H1 (cell line): ENCODE results near the gene RNF214. TPM values are rescaled to one million over a fixed set of nuclear protein-coding genes. Genes with fewer than 3 reads are reported as not detected.

Experiments
- CTCF ChIA-PET: fragments of 300-600 bp; sonication (Branson Sonifier 250); formaldehyde crosslinking; loops from one replicate; lab custom pipeline; 2021; ENCODE audit not compliant: partially characterized antibody; lab: Charles Lee
- POLR2A ChIA-PET: fragments of 300-600 bp; sonication (Branson Sonifier 250); formaldehyde crosslinking; loops from one replicate; lab custom pipeline; 2021; ENCODE audit warnings: inconsistent platforms; ENCODE audit not compliant: partially characterized antibody; lab: Charles Lee
- DNase-seq, 2 experiments: peaks; one replicate each; pipeline versions ENCODE4 v3.0.0 to v3.0.0-alpha.2; 2010 to 2022; ENCODE audit warnings: low spot score in 2 of 2, low read depth in 1 of 2, mixed read lengths in 1 of 2
- FAIRE-seq: peaks from 2 replicates; lab custom pipeline; 2011; peaks lifted over from hg19 to GRCh38; lab: Jason Lieb, UNC
- H2AFZ ChIP-seq: 2 replicates; pipeline ENCODE4 v1.8.1; 2012; ENCODE audit warnings: low read length, inconsistent platforms
- H2AK5ac ChIP-seq: 2 replicates; pipeline ENCODE4 v1.6.1; 2013; ENCODE audit warnings: low read depth, low read length
- H2BK120ac ChIP-seq: replicated peaks from 2 replicates; pipeline ENCODE3; 2013; ENCODE audit warnings: low read depth, low read length, inconsistent platforms
- H2BK12ac ChIP-seq: 2 replicates; pipeline ENCODE4 v1.6.1; 2013; ENCODE audit warnings: low read depth, low read length
- H2BK15ac ChIP-seq: 2 replicates; pipeline ENCODE4 v1.6.1; 2013; ENCODE audit warnings: low read length
- H2BK20ac ChIP-seq: 2 replicates; pipeline ENCODE4 v1.6.1; 2013; ENCODE audit warnings: low read length
- H2BK5ac ChIP-seq: 2 replicates; pipeline ENCODE4 v1.6.1; 2013; ENCODE audit warnings: low read depth, low read length
- H3K14ac ChIP-seq: 2 replicates; pipeline ENCODE4 v1.6.1; 2013; ENCODE audit warnings: inconsistent platforms; ENCODE audit not compliant: insufficient read length
- H3K18ac ChIP-seq: 2 replicates; pipeline ENCODE4 v1.6.1; 2013; ENCODE audit warnings: low read length; ENCODE audit errors: extremely low read depth
- H3K23ac ChIP-seq: 2 replicates; pipeline ENCODE4 v1.6.1; 2013; ENCODE audit warnings: inconsistent platforms; ENCODE audit not compliant: insufficient read length
- H3K23me2 ChIP-seq: 2 replicates; pipeline ENCODE4 v1.6.1; 2013; ENCODE audit warnings: low read depth, low read length
- H3K27ac ChIP-seq: 2 replicates; pipeline ENCODE4 v1.6.1; 2011; ENCODE audit warnings: low read depth, low read length, inconsistent platforms
- H3K27me3 ChIP-seq, 4 experiments: replicated peaks in 1 of 4; 1 replicate in 1 of 4; 2 replicates in 3 of 4; pipeline versions ENCODE4 v1.6.1 to v1.8.1; 2011 to 2013; ENCODE audit warnings: low read length in 3 of 4, mild to moderate bottlenecking in 3 of 4, inconsistent platforms in 2 of 4, mixed read lengths in 2 of 4, moderate library complexity in 1 of 4; ENCODE audit not compliant: control insufficient read depth in 3 of 4, insufficient read depth in 3 of 4; ENCODE audit errors: extremely low read depth in 1 of 4
- H3K36me3 ChIP-seq, 4 experiments: 2 replicates each; pipeline versions ENCODE4 v1.6.1 to v1.8.1; 2011 to 2013; ENCODE audit warnings: mild to moderate bottlenecking in 4 of 4, low read length in 3 of 4, moderate library complexity in 2 of 4, control low read depth in 1 of 4, inconsistent platforms in 1 of 4; ENCODE audit not compliant: insufficient read depth in 4 of 4, control insufficient read depth in 2 of 4
- H3K4ac ChIP-seq: replicated peaks from 2 replicates; pipeline ENCODE3; 2013; ENCODE audit warnings: low read length, low read depth, mixed read lengths, inconsistent platforms; ENCODE audit not compliant: insufficient read length
- H3K4me1 ChIP-seq, 4 experiments: replicated peaks in 1 of 4; 1 replicate in 1 of 4; 2 replicates in 3 of 4; pipeline versions ENCODE4 v1.6.1 to v1.8.1; 2011 to 2013; ENCODE audit warnings: low read length in 3 of 4, inconsistent platforms in 2 of 4, mixed read lengths in 1 of 4; ENCODE audit not compliant: insufficient read depth in 4 of 4, control insufficient read depth in 3 of 4
- H3K4me2 ChIP-seq, 2 experiments: 2 replicates each; pipeline versions ENCODE4 v1.6.1 to v1.8.1; 2011 to 2013; ENCODE audit warnings: low read depth in 2 of 2, low read length in 2 of 2, control low read depth in 1 of 2, inconsistent platforms in 1 of 2, mild to moderate bottlenecking in 1 of 2; ENCODE audit not compliant: insufficient read depth in 1 of 2
- H3K4me3 ChIP-seq, 4 experiments: fragments of 200-600, 300-600 bp in 1 of 4; sonication (generic), shearing (Covaris generic), sonication (Bioruptor Twin) in 1 of 4; 2 replicates each; pipeline versions ENCODE4 v1.5.1 to v1.8.1; 2011 to 2016; ENCODE audit warnings: low read length in 4 of 4, low read depth in 3 of 4, control low read depth in 2 of 4, inconsistent platforms in 2 of 4, mild to moderate bottlenecking in 2 of 4, mixed read lengths in 1 of 4, moderate library complexity in 1 of 4; ENCODE audit not compliant: insufficient read depth in 2 of 4; ENCODE audit errors: extremely low read depth in 1 of 4
- H3K56ac ChIP-seq: replicated peaks from 2 replicates; pipeline ENCODE3; 2013; ENCODE audit warnings: low read depth, mild to moderate bottlenecking, mixed read lengths, low read length, inconsistent platforms; ENCODE audit not compliant: insufficient read length
- H3K79me1 ChIP-seq: 2 replicates; pipeline ENCODE4 v1.6.1; 2013; ENCODE audit warnings: low read depth, low read length, control low read depth
- H3K79me2 ChIP-seq, 2 experiments: 2 replicates each; pipeline versions ENCODE4 v1.6.1 to v1.8.1; 2012 to 2013; ENCODE audit warnings: low read length in 2 of 2, mild to moderate bottlenecking in 2 of 2, inconsistent platforms in 1 of 2; ENCODE audit not compliant: insufficient read depth in 2 of 2, control insufficient read depth in 1 of 2
- H3K9ac ChIP-seq, 4 experiments: replicated peaks in 1 of 4; 1 replicate in 1 of 4; 2 replicates in 3 of 4; pipeline versions ENCODE4 v1.6.1 to v1.8.1; 2011 to 2013; ENCODE audit warnings: low read depth in 3 of 4, low read length in 3 of 4, control low read depth in 2 of 4, mild to moderate bottlenecking in 2 of 4, moderate library complexity in 2 of 4, inconsistent platforms in 1 of 4; ENCODE audit errors: extremely low read depth in 1 of 4
- H3K9me3 ChIP-seq, 2 experiments: 2 replicates each; pipeline versions ENCODE4 v1.6.1 to v1.8.1; 2012 to 2013; ENCODE audit warnings: mild to moderate bottlenecking in 2 of 2, moderate library complexity in 2 of 2, control low read depth in 1 of 2, inconsistent platforms in 1 of 2, low read depth in 1 of 2, low read length in 1 of 2, mixed read lengths in 1 of 2; ENCODE audit not compliant: insufficient read depth in 2 of 2
- H4K20me1 ChIP-seq, 2 experiments: replicated peaks in 1 of 2; 2 replicates each; pipeline versions ENCODE3 to v1.8.1; 2011 to 2013; ENCODE audit warnings: inconsistent platforms in 2 of 2, low read length in 2 of 2, mild to moderate bottlenecking in 1 of 2; ENCODE audit not compliant: insufficient read depth in 2 of 2, control insufficient read depth in 1 of 2
- H4K5ac ChIP-seq: 2 replicates; pipeline ENCODE4 v1.6.1; 2013; ENCODE audit warnings: low read length, low read depth, mixed read lengths, inconsistent platforms; ENCODE audit not compliant: insufficient read length
- H4K8ac ChIP-seq: 2 replicates; pipeline ENCODE4 v1.8.0; 2013; ENCODE audit warnings: mild to moderate bottlenecking, moderate library complexity, low read length, inconsistent platforms; ENCODE audit not compliant: insufficient read depth; ENCODE audit errors: extremely low read depth
- H4K91ac ChIP-seq: replicated peaks from 2 replicates; pipeline ENCODE3; 2013; ENCODE audit warnings: low read length, mixed read lengths, inconsistent platforms; ENCODE audit not compliant: insufficient read length
- CBX8 ChIP-seq: fragments of 300-800, 300-1000 bp; sonication (generic); IDR thresholded peaks from 2 replicates; pipeline ENCODE4 v1.7.1; 2016; ENCODE audit warnings: low read depth, low read length, borderline replicate concordance
- E2F6 ChIP-seq: IDR thresholded peaks from 2 replicates; pipeline ENCODE4 v1.6.1; 2012; ENCODE audit warnings: inconsistent platforms
- KDM5A ChIP-seq: fragments of 200-600 bp; IDR thresholded peaks from 2 replicates; pipeline ENCODE4 v1.7.1; 2012; ENCODE audit warnings: mild to moderate bottlenecking, low read length, inconsistent platforms, mixed read lengths
- ZNF274 ChIP-seq: IDR thresholded peaks from 2 replicates; pipeline ENCODE4 v1.7.0; 2012; ENCODE audit warnings: low read length, borderline replicate concordance; ENCODE audit errors: extremely low read depth
- WGBS, 2 experiments: shearing (Covaris generic) in 1 of 2; methylation state at CpG; one replicate each; pipeline versions ENCODE4 v1.1.6 to v1.1.7; 2013 to 2015; ENCODE audit warnings: low lambda C conversion rate in 2 of 2, mixed read lengths in 2 of 2, inconsistent platforms in 1 of 2, low coverage in 1 of 2, missing lambda C conversion rate in 1 of 2; ENCODE audit not compliant: insufficient replicate concordance in 2 of 2, insufficient coverage in 1 of 2, insufficient read length in 1 of 2; ENCODE audit errors: extremely low coverage in 1 of 2, missing lambda C conversion rate in 1 of 2; 5-methylcytosine and 5-hydroxymethylcytosine counted together
- polyA plus RNA-seq, 7 experiments: library from polyadenylated mRNA; depleted of rRNA in 3 of 7; stranded (reverse) in 5 of 7; unstranded in 2 of 7; fragments of >200 nt in 5 of 7; fragments of 200-250 nt in 2 of 7; gene quantifications; 1 replicate in 5 of 7; 2 replicates in 1 of 7; 4 replicates in 1 of 7; pipeline versions ENCODE4 v1.2.1 to v1.2.3, GENCODE V29; 2011 to 2013; ENCODE audit warnings: missing spikeins in 2 of 7, mixed read lengths in 2 of 7
- total RNA-seq: library from RNA; stranded (reverse); fragmentation: NEBNext Ultra II Directional; extraction: Animal tissue kit (Norgen Biotek cat#: 25700); gene quantifications from 2 replicates; pipeline ENCODE4 v1.2.1, GENCODE V29; 2021

RNF214 gene
- total and polyA plus RNA-seq, 2 of the 8 experiments (the other 6 are each of a cell fraction or from before 2014, with no cell fraction given): 34.9 to 35.6 TPM

- CTCF ChIA-PET: interaction anchor here (0.7 kb wide), 1 partner anchor 1194 kb away, joined by 4 read pairs; no protein-coding TSS in a partner anchor
These were observed 101.4 kb downstream of the RNF214 start for GRCh38 chr11:117333917-117334316.

More at GRCh38 chr11:117333917-117334316, 101.4 kb downstream of the RNF214 start:
- no peak overlapping the region for H3K27ac ChIP-seq
- no peak overlapping the region for H2AFZ ChIP-seq
- DNase-seq (no peak), FAIRE-seq (no peak)
- H4K20me1 ChIP-seq: peaks cover 0 to 1% of the 10 kb centered on the region in 2 experiments
- 0 out of 8 replicates have a peak, but pooled peaks cover 0 to 4% (median 0%) of the 10 kb centered on the region in 4 experiments for H3K36me3 ChIP-seq
- H3K14ac ChIP-seq: no peak overlapping the region
- no peaks in the 10 kb centered on the region for H3K23me2 ChIP-seq
- H3K9me3 ChIP-seq: no peaks in the 10 kb centered on the region
- no peak overlapping the region for H3K9ac ChIP-seq
- H4K91ac ChIP-seq: no peak overlapping the region
- no peaks in the 10 kb centered on the region for H3K79me1 ChIP-seq
- H3K79me2 ChIP-seq: no peaks in the 10 kb centered on the region
- H2AK5ac ChIP-seq: no peak overlapping the region
- H2BK5ac ChIP-seq: no peak overlapping the region
- no peak overlapping the region; the same call in 1 of the 2 replicates for H4K8ac ChIP-seq
- no peak overlapping the region for H2BK20ac ChIP-seq
- no peak overlapping the region for H4K5ac ChIP-seq
- no peak overlapping the region for H3K4ac ChIP-seq
- no peak overlapping the region; the same call in 1 of the 2 replicates for H2BK15ac ChIP-seq
- no peak overlapping the region for H2BK12ac ChIP-seq
- no peak for TF ChIP-seq E2F6
- no peak for TF ChIP-seq ZNF274
- no peak for TF ChIP-seq CBX8
- no peak for TF ChIP-seq KDM5A
- H3K27me3 ChIP-seq: no peaks in the 10 kb centered on the region
- H2BK120ac ChIP-seq: no peak overlapping the region
- no peak overlapping the region for H3K23ac ChIP-seq
- H3K4me1 ChIP-seq: no peaks in the 10 kb centered on the region
- H3K4me2 ChIP-seq: no peak overlapping the region
- no peak overlapping the region for H3K56ac ChIP-seq
- WGBS, 2 experiments: 92% methylated on average over 9 of the region's 9 CpGs; no CpG with 5 or more reads in 1 of the 2 experiments
- no peak overlapping the region for H3K4me3 ChIP-seq
- H3K18ac ChIP-seq: no peak overlapping the region
- POLR2A ChIA-PET: no interaction called here
